Smooth muscle cell (in vitro differentiated cells): ENCODE results near the gene SKIL. TPM values are rescaled to one million over a fixed set of nuclear protein-coding genes. Genes with fewer than 3 reads are reported as not detected.

Experiments used
- DNase-seq: peaks from one replicate; lab custom pipeline; 2025; ENCODE audit not compliant: unreplicated experiment; lab: John Stamatoyannopoulos, UW
- H2AFZ ChIP-seq: fragments of 200-600 bp; sonication (generic); 2 replicates; pipeline ENCODE4 v1.6.0; 2016; ENCODE audit warnings: antibody characterized with exemption, low read depth, mild to moderate bottlenecking
- H3F3A ChIP-seq: fragments of 200-600 bp; sonication (generic); 2 replicates; pipeline ENCODE4 v1.6.0; 2017; ENCODE audit warnings: antibody characterized with exemption, low read depth
- H3K27ac ChIP-seq: fragments of 200-600 bp; sonication (generic); 2 replicates; pipeline ENCODE4 v1.5.1; 2016; ENCODE audit warnings: low read depth, mild to moderate bottlenecking
- H3K27me3 ChIP-seq: fragments of 200-600 bp; sonication (generic); 2 replicates; pipeline ENCODE4 v1.6.1; 2016; ENCODE audit warnings: low read depth, mild to moderate bottlenecking
- H3K36me3 ChIP-seq: fragments of 200-600 bp; sonication (generic); 2 replicates; pipeline ENCODE4 v1.5.1; 2016; ENCODE audit warnings: low read depth
- H3K4me1 ChIP-seq: fragments of 200-600 bp; sonication (generic); 2 replicates; pipeline ENCODE4 v1.5.1; 2016; ENCODE audit warnings: low read depth
- H3K4me2 ChIP-seq: fragments of 200-600 bp; sonication (generic); 2 replicates; pipeline ENCODE4 v1.6.0; 2016; ENCODE audit warnings: mild to moderate bottlenecking
- H3K4me3 ChIP-seq: fragments of 200-600 bp; sonication (generic); 2 replicates; pipeline ENCODE4 v1.5.1; 2016; ENCODE audit warnings: mild to moderate bottlenecking
- H3K79me2 ChIP-seq: fragments of 200-600 bp; sonication (generic); 2 replicates; pipeline ENCODE4 v1.6.0; 2016; ENCODE audit warnings: low read depth, mild to moderate bottlenecking
- H3K9ac ChIP-seq: fragments of 200-600 bp; sonication (generic); 2 replicates; pipeline ENCODE4 v1.6.0; 2016; ENCODE audit warnings: low read depth
- H3K9me3 ChIP-seq: fragments of 200-600 bp; sonication (generic); replicated peaks from 2 replicates; pipeline ENCODE4 v1.5.1; 2016; ENCODE audit warnings: low read depth
- H4K20me1 ChIP-seq: fragments of 200-600 bp; sonication (generic); 2 replicates; pipeline ENCODE4 v1.6.0; 2016; ENCODE audit warnings: low read depth
- CTCF ChIP-seq: fragments of 200-600 bp; sonication (generic); IDR thresholded peaks from 2 replicates; pipeline ENCODE4 v1.5.1; 2017; ENCODE audit warnings: borderline replicate concordance, mild to moderate bottlenecking, antibody characterized with exemption; ENCODE audit not compliant: insufficient read depth, poor library complexity, severe bottlenecking
- WGBS: methylation state at CpG from one replicate; pipeline ENCODE4 v1.1.7; 2016; ENCODE audit warnings: low lambda C conversion rate; 5-methylcytosine and 5-hydroxymethylcytosine counted together
- polyA plus RNA-seq: library from polyadenylated mRNA; unstranded; fragments of >200 nt; fragmentation: Nextera tagmentation; extraction: Ambion mirVana; gene quantifications from 2 replicates; pipeline ENCODE4 v1.2.1, GENCODE V29; 2016
- total RNA-seq: library from RNA; depleted of rRNA; stranded (reverse); fragments of >200 nt; gene quantifications from 2 replicates; pipeline ENCODE4 v1.2.3, GENCODE V29; 2014

SKIL gene
- total and polyA plus RNA-seq, 2 experiments from 2014 or later: 22.0 to 167 TPM

GRCh38 chr3:170355738-170356595 lies 1.5 kb upstream of the SKIL start:
- Histone ChIP-seq H3K27me3 (no peaks in the 10 kb centered on the region), H3K4me2 (peak overlapping the region; percentile 87), H3K36me3 (peaks cover 9% of the 10 kb centered on the region), H3K27ac (peak overlapping the region; percentile 99), H4K20me1 (peaks cover 28% of the 10 kb centered on the region), H2AFZ (no peak overlapping the region), H3K9me3 (no peaks in the 10 kb centered on the region), H3K4me1 (peaks cover 26% of the 10 kb centered on the region), H3F3A (peaks cover 23% of the 10 kb centered on the region), H3K4me3 (peak overlapping the region; percentile 57), H3K79me2 (peaks cover 28% of the 10 kb centered on the region), H3K9ac (peak overlapping the region; percentile 98)
- 2% methylated on average over 20 of the region's 22 CpGs for WGBS
- TF ChIP-seq CTCF: no peak
- peak; percentile 21 for DNase-seq

- H3K36me3 ChIP-seq: peaks cover 9% of the 10 kb centered on the region
- WGBS: under 1% methylated on average over 18 of the region's 60 CpGs
- H3F3A ChIP-seq: peaks cover 23% of the 10 kb centered on the region
- H4K20me1 ChIP-seq: peaks cover 35% of the 10 kb centered on the region
- no peak overlapping the region for H2AFZ ChIP-seq
- peak overlapping the region; percentile 98 for H3K9ac ChIP-seq
- peak overlapping the region; percentile 87 for H3K4me2 ChIP-seq
- H3K27me3 ChIP-seq: no peaks in the 10 kb centered on the region
- H3K79me2 ChIP-seq: peaks cover 35% of the 10 kb centered on the region
- H3K9me3 ChIP-seq: no peaks in the 10 kb centered on the region
- H3K4me3 ChIP-seq: peak overlapping the region; percentile 89
- peaks cover 29% of the 10 kb centered on the region for H3K4me1 ChIP-seq
- DNase-seq: peak; percentile 81
- no peak for TF ChIP-seq CTCF
- peak overlapping the region; percentile 99 for H3K27ac ChIP-seq
Measured at GRCh38 chr3:170356596-170357175, 829 bp upstream of the SKIL start.

GRCh38 chr3:170358042-170359010 lies 811 bp downstream of the SKIL start:
- peak overlapping the region; percentile 99 for H3K9ac ChIP-seq
- H3K36me3 ChIP-seq: peaks cover 12% of the 10 kb centered on the region
- peaks cover 23% of the 10 kb centered on the region for H3F3A ChIP-seq
- WGBS: under 1% methylated on average over 34 of the region's 44 CpGs
- H3K9me3 ChIP-seq: no peaks in the 10 kb centered on the region
- H3K4me2 ChIP-seq: peak overlapping the region; percentile 90
- peaks cover 51% of the 10 kb centered on the region for H4K20me1 ChIP-seq
- peak overlapping the region; percentile 99 for H3K27ac ChIP-seq
- no peak overlapping the region for H2AFZ ChIP-seq
- H3K4me1 ChIP-seq: peaks cover 33% of the 10 kb centered on the region
- peaks cover 51% of the 10 kb centered on the region for H3K79me2 ChIP-seq
- peak overlapping the region; percentile 89 for H3K4me3 ChIP-seq
- peak; percentile 53 for TF ChIP-seq CTCF
- DNase-seq: peak; percentile 75
- H3K27me3 ChIP-seq: no peaks in the 10 kb centered on the region
